Lower leg skin (tissue), 3 donors: Measurements from ENCODE around the gene HCAR3.

ENCODE experiments used
- CTCF ChIP-seq, 3 donors: fragments of 450-650 bp; IDR thresholded peaks; one replicate each; pipeline ENCODE4 v1.5.1; 2016; ENCODE audit warnings: antibody characterized with exemption in 3 of 3, mild to moderate bottlenecking in 3 of 3, moderate library complexity in 2 of 3
- POLR2A ChIP-seq, 2 donors: fragments of 450-650 bp; IDR thresholded peaks; one replicate each; pipeline ENCODE4 v1.6.1; 2016 to 2017; ENCODE audit warnings: antibody characterized with exemption in 2 of 2, mild to moderate bottlenecking in 1 of 2, moderate library complexity in 1 of 2

- TF ChIP-seq CTCF (IDR thresholded peaks at IDR 0.05) (no peak), POLR2A (IDR thresholded peaks at IDR 0.05) (no peak)
Observed at GRCh38 chr12:122665759-122666158, 50.9 kb downstream of the HCAR3 start.
